ENCODE results near the gene STK11.
A peak's percentile ranks its signal among the peaks of the same experiment; 100 is the strongest.
"Not testable (repeated sequence)": the region's sequence is repeated elsewhere in the genome, so short reads cannot be mapped to it uniquely, and the experiment has no call there.

Gene STK11

GRCh38 chr19:1238369-1239303 lies 33.1 kb downstream of the STK11 start:
- no peak for DNase-seq

GRCh38 chr19:1239420-1239795 lies 33.8 kb downstream of the STK11 start:
- no peak for DNase-seq

- DNase-seq = peak; percentile 86
Measured at GRCh38 chr19:1239796-1240737, 34.5 kb downstream of the STK11 start.

- no peak for DNase-seq
Measured at GRCh38 chr19:1240925-1241324, 35.3 kb downstream of the STK11 start.

GRCh38 chr19:1241417-1242095 lies 36.0 kb downstream of the STK11 start, which contains the start of gene ATP5F1D:
TSS of gene ATP5F1D (plus strand) at chr19:1241751. CDS start at chr19:1241851, 100 bp downstream.
- peak; percentile 83 for DNase-seq

- peak; percentile 81 for DNase-seq
Measured at GRCh38 chr19:1243768-1244692, 38.5 kb downstream of the STK11 start.

GRCh38 chr19:1244693-1245451 lies 39.3 kb downstream of the STK11 start:
- DNase-seq = no peak

- no peak for DNase-seq
Measured at GRCh38 chr19:1245494-1246264, 40.1 kb downstream of the STK11 start.

GRCh38 chr19:1246265-1247087 lies 40.9 kb downstream of the STK11 start:
- not testable (repeated sequence) for DNase-seq

- DNase-seq = no peak
Measured at GRCh38 chr19:1247748-1248138, 42.2 kb downstream of the STK11 start.

- DNase-seq = peak; percentile 56
Measured at GRCh38 chr19:1248139-1248785, 42.7 kb downstream of the STK11 start, which contains the start of gene MIDN. TSS of gene MIDN (plus strand) at chr19:1248583. CDS start at chr19:1250297, 1,714 bp downstream.

GRCh38 chr19:1248786-1249297 lies 43.3 kb downstream of the STK11 start:
- DNase-seq = peak; percentile 80

- DNase-seq = peak; percentile 91
Measured at GRCh38 chr19:1249298-1249989, 43.9 kb downstream of the STK11 start.

GRCh38 chr19:1249990-1250436 lies 44.4 kb downstream of the STK11 start:
- DNase-seq = no peak

GRCh38 chr19:1250437-1251260 lies 45.1 kb downstream of the STK11 start:
- no peak for DNase-seq

Measured in activated CD4-positive, alpha-beta T cell treated with anti-CD3 and anti-CD28 coated beads for 1 hour (primary cell).